ENCODE data around the gene ANGPTL4. TPM values are rescaled to one million over a fixed set of nuclear protein-coding genes. Genes with fewer than 3 reads are reported as not detected.
"Not testable (repeated sequence)": the region's sequence is repeated elsewhere in the genome, so short reads cannot be mapped to it uniquely, and the experiment has no call there.

The ANGPTL4 gene, protein sequence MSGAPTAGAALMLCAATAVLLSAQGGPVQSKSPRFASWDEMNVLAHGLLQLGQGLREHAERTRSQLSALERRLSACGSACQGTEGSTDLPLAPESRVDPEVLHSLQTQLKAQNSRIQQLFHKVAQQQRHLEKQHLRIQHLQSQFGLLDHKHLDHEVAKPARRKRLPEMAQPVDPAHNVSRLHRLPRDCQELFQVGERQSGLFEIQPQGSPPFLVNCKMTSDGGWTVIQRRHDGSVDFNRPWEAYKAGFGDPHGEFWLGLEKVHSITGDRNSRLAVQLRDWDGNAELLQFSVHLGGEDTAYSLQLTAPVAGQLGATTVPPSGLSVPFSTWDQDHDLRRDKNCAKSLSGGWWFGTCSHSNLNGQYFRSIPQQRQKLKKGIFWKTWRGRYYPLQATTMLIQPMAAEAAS
- 1.1 and 1.7 TPM in 2 replicates for total RNA-seq (2021)
- Bru-seq, nascent RNA, result percentile 19 among the genes with signal in this experiment
- BruChase-seq, experiment 1, labeled RNA remaining after a 2-hour chase, result percentile 12 among the genes with signal in this experiment
- percentile 23 among the genes with signal in this experiment for BruChase-seq, experiment 2, labeled RNA remaining after a 6-hour chase
- long read RNA-seq, partial matches to known transcripts, result 0 of 2 reads
- long read RNA-seq, other reads (novel, unspliced or antisense), result 1 of 2 reads

DNA sequence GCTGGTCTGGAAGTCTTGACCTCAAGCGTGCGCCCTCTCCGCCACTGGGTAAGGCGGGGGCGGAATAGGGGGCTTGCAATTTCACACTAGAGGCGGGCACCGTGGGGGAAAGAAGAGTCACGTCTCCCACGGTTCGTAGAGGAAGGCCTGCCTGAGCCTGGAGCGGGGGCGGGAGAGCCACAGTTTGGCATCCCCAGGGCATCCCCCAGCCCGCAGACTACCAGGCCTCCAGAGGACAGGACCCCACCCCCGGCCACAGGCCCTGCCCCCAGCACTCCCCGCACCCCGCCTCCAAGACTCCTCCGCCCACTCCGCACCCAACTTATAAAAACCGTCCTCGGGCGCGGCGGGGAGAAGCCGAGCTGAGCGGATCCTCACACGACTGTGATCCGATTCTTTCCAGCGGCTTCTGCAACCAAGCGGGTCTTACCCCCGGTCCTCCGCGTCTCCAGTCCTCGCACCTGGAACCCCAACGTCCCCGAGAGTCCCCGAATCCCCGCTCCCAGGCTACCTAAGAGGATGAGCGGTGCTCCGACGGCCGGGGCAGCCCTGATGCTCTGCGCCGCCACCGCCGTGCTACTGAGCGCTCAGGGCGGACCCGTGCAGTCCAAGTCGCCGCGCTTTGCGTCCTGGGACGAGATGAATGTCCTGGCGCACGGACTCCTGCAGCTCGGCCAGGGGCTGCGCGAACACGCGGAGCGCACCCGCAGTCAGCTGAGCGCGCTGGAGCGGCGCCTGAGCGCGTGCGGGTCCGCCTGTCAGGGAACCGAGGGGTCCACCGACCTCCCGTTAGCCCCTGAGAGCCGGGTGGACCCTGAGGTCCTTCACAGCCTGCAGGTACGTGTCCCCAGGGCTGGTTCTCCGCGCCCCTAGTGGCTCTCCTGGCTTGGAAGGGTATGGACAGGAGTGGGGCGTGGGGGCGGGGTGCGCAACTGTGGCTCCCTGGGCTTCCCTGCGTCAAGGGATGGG is at the start of gene ANGPTL4:
ANGPTL4 (plus strand) TSS at position 353 of the 969 bp plus-strand sequence; CDS start at position 520, 167 bp downstream.
- peak within 1 kb of the TSS; percentile 38 for H3K27ac ChIP-seq (ENCODE audit: low read depth, low read length, poor library complexity, severe bottlenecking)
- BruUV-seq (replicated peaks), result no TSS peak
- H3K4me1 ChIP-seq (ENCODE audit: insufficient read depth, low read length, poor library complexity, severe bottlenecking), result peaks cover 36% of the 10 kb centered on the region
- H3K36me3 ChIP-seq (ENCODE audit: insufficient read depth, low read length, poor library complexity, severe bottlenecking), result no peaks in the 10 kb centered on the region
- H3K27me3 ChIP-seq (replicated peaks; ENCODE audit: insufficient read depth, low read depth, low read length, poor library complexity), result peaks cover 6% of the 10 kb centered on the region
- no peaks in the 10 kb centered on the region for H3K9me3 ChIP-seq (ENCODE audit: low read depth, low read length, poor library complexity, severe bottlenecking)
- TF ChIP-seq, protein P1, sequence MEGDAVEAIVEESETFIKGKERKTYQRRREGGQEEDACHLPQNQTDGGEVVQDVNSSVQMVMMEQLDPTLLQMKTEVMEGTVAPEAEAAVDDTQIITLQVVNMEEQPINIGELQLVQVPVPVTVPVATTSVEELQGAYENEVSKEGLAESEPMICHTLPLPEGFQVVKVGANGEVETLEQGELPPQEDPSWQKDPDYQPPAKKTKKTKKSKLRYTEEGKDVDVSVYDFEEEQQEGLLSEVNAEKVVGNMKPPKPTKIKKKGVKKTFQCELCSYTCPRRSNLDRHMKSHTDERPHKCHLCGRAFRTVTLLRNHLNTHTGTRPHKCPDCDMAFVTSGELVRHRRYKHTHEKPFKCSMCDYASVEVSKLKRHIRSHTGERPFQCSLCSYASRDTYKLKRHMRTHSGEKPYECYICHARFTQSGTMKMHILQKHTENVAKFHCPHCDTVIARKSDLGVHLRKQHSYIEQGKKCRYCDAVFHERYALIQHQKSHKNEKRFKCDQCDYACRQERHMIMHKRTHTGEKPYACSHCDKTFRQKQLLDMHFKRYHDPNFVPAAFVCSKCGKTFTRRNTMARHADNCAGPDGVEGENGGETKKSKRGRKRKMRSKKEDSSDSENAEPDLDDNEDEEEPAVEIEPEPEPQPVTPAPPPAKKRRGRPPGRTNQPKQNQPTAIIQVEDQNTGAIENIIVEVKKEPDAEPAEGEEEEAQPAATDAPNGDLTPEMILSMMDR (conservative IDR thresholded peaks at IDR 0.05; ENCODE audit: low read depth, low read length), result no peak
- TF ChIP-seq EZH2 (IDR thresholded peaks at IDR 0.05; ENCODE audit: borderline replicate concordance, low read depth, low read length, poor library complexity, severe bottlenecking), result no peak
- DNase-seq (ENCODE audit: low spot score), result peak; percentile 83
- POLR2A ChIA-PET (ENCODE audit: low non-redundant PET), result no interaction called here
- H3K4me3 ChIP-seq (ENCODE audit: low read depth, low read length, poor library complexity, severe bottlenecking), result peak within 1 kb of the TSS; percentile 50
- CTCF ChIA-PET, result interaction anchor here (0.9 kb wide), 1 partner anchor 11 kb away, joined by 3 read pairs; no protein-coding TSS in a partner anchor
- intact Hi-C loops (cut with micrococcal nuclease; ENCODE audit: unreplicated experiment), result no loop called here

DNA sequence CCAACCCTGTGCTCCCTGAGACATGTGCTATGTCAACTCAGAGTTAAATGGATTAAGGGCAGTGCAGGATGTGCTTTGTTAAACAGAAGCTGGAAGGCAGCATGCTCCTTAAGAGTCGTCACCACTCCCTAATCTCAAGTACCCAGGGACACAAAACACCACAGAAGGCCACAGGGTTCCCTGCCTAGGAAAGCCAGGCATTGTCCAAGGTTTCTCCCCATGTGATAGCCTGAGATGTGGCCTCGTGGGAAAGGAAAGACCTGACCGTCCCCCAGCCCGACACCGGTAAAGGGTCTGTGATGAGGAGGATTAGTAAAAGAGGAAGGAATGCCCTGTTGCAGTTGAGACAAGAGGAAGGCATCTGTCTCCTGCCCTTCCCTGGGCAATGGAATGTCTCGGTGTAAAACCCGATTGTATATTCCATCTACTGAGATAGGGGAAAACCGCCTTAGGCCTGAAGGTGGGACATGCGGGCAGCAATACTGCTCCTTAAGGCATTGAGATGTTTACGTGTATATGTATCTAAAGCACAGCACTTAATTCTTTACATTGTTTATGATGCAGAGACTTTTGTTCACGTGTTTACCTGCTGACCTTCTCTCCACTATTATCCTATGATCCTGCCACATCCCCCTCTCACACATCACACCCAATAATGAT is 48.8 kb upstream of the ANGPTL4 start:
- CTCF ChIA-PET, result interaction anchor here (0.6 kb wide), 1 partner anchor 371 kb away, joined by 7 read pairs; no protein-coding TSS in a partner anchor
- POLR2A ChIA-PET (ENCODE audit: low non-redundant PET), result not testable (repeated sequence)

DNA sequence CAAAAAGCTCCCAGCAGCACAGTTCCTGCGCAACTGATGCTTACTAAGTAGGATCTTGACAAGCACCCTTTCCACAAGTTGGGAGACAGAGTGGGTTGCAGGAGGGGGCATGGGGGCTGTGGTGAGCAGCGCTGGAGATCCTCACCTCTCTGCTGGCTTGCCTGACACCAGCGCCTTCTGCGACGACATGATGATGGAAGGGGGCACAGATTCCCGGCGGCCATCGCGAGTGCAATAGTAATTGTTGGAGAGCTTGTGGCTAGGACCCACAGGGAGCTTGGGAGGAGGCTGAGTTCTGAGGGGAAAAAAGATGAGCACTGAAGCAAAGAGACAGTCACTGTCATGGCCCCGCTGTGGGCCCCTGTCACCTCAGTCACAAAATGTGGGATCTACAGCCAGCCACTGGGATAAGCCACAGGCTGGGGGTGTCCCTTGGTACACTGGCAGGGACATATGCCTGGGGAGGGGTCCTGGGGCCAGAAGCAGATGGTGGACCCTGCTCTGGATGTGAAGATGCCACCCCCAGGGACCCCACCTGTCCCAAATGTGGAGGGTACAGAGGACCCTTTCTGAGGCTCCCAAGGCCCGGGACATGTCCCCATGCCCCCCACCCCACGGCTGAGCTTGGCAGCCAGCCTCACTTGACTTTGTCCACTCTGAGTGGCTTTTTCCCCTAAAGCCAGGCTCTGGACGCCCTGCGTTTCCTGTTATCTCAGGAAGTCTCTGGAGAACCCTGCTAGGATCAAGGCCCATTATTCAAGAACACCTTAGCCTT is 47.4 kb upstream of the ANGPTL4 start:
- Histone ChIP-seq H3K4me3 (ENCODE audit: low read depth, low read length, poor library complexity, severe bottlenecking) (no peak overlapping the region), H3K36me3 (ENCODE audit: insufficient read depth, low read length, poor library complexity, severe bottlenecking) (peaks cover 18% of the 10 kb centered on the region), H3K27me3 (replicated peaks; ENCODE audit: insufficient read depth, low read depth, low read length, poor library complexity) (no peaks in the 10 kb centered on the region), H3K4me1 (ENCODE audit: insufficient read depth, low read length, poor library complexity, severe bottlenecking) (peaks cover 19% of the 10 kb centered on the region), H3K9me3 (ENCODE audit: low read depth, low read length, poor library complexity, severe bottlenecking) (no peaks in the 10 kb centered on the region), H3K27ac (ENCODE audit: low read depth, low read length, poor library complexity, severe bottlenecking) (no peak overlapping the region)
- DNase-seq (ENCODE audit: low spot score), result no peak
- no TSS peak for BruUV-seq (replicated peaks)
- TF ChIP-seq, protein P1 (conservative IDR thresholded peaks at IDR 0.05; ENCODE audit: low read depth, low read length), result no peak
- no peak for TF ChIP-seq EZH2 (IDR thresholded peaks at IDR 0.05; ENCODE audit: borderline replicate concordance, low read depth, low read length, poor library complexity, severe bottlenecking)
- CTCF ChIA-PET, result no interaction called here
- POLR2A ChIA-PET (ENCODE audit: low non-redundant PET), result no interaction called here
- intact Hi-C loops (cut with micrococcal nuclease; ENCODE audit: unreplicated experiment), result no loop called here

More for the DNA sequence above, 48.8 kb upstream of the ANGPTL4 start:
- H3K27me3 ChIP-seq (replicated peaks; ENCODE audit: insufficient read depth, low read depth, low read length, poor library complexity); H3K9me3 ChIP-seq (ENCODE audit: low read depth, low read length, poor library complexity, severe bottlenecking); BruUV-seq (replicated peaks); H3K4me3 ChIP-seq (ENCODE audit: low read depth, low read length, poor library complexity, severe bottlenecking); DNase-seq (ENCODE audit: low spot score); H3K27ac ChIP-seq (ENCODE audit: low read depth, low read length, poor library complexity, severe bottlenecking); intact Hi-C loops (cut with micrococcal nuclease; ENCODE audit: unreplicated experiment): not testable (repeated sequence)
- H3K4me1 ChIP-seq (ENCODE audit: insufficient read depth, low read length, poor library complexity, severe bottlenecking), result peaks cover 14% of the 10 kb centered on the region
- H3K36me3 ChIP-seq (ENCODE audit: insufficient read depth, low read length, poor library complexity, severe bottlenecking), result peaks cover 18% of the 10 kb centered on the region

DNA sequence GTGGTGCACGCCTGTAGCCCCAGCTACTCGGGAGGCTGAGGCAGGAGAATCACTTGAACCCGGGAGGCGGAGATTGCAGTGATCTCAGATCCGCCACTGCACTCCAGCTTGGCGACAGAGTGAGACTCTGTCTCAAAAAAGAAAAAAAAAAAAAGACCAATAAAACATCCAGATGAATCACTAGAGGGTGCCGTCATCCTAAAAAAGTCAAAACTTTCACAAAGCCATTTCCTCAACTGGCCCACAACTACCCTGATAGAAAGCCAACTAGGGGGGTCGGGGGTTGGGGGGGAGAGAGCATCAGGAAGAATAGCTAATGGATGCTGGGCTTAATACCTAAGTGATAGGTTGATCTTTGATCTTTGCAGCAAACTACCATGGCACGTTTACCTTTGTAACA is 45.1 kb upstream of the ANGPTL4 start:
- BruUV-seq (replicated peaks); DNase-seq (ENCODE audit: low spot score); H3K9me3 ChIP-seq (ENCODE audit: low read depth, low read length, poor library complexity, severe bottlenecking); POLR2A ChIA-PET (ENCODE audit: low non-redundant PET); intact Hi-C loops (cut with micrococcal nuclease; ENCODE audit: unreplicated experiment); H3K4me3 ChIP-seq (ENCODE audit: low read depth, low read length, poor library complexity, severe bottlenecking); H3K27ac ChIP-seq (ENCODE audit: low read depth, low read length, poor library complexity, severe bottlenecking); H3K27me3 ChIP-seq (replicated peaks; ENCODE audit: insufficient read depth, low read depth, low read length, poor library complexity): not testable (repeated sequence)
- Histone ChIP-seq H3K36me3 (ENCODE audit: insufficient read depth, low read length, poor library complexity, severe bottlenecking) (peaks cover 30% of the 10 kb centered on the region), H3K4me1 (ENCODE audit: insufficient read depth, low read length, poor library complexity, severe bottlenecking) (peaks cover 22% of the 10 kb centered on the region)
- CTCF ChIA-PET, result interaction anchor here (0.7 kb wide), 2 partner anchors 36 to 260 kb away, joined by 3 to 5 read pairs; no protein-coding TSS in a partner anchor

Data from A673 (cell line).